ENCODE measurements around the gene TAL2.

DNA sequence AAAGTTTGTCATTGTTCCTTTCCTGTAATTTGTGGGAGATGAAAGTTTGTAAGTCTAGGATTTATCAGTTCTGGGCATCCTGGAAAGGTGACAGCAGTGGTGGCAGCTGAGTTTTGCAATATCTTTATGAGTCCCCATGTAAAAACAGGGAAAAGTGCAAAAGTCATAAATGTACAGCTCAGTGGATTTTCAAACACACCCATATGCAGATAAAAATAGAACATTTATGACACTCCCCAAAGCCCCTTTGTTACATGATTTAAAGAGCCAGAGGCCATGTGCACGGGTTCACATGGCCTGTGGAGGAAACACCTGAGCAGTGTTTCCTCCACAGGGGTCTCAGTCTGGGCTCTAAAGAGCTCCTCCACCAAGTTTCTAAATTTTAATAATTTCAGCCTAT lies 38.4 kb downstream of the TAL2 start:
- TF ChIP-seq, protein P1, sequence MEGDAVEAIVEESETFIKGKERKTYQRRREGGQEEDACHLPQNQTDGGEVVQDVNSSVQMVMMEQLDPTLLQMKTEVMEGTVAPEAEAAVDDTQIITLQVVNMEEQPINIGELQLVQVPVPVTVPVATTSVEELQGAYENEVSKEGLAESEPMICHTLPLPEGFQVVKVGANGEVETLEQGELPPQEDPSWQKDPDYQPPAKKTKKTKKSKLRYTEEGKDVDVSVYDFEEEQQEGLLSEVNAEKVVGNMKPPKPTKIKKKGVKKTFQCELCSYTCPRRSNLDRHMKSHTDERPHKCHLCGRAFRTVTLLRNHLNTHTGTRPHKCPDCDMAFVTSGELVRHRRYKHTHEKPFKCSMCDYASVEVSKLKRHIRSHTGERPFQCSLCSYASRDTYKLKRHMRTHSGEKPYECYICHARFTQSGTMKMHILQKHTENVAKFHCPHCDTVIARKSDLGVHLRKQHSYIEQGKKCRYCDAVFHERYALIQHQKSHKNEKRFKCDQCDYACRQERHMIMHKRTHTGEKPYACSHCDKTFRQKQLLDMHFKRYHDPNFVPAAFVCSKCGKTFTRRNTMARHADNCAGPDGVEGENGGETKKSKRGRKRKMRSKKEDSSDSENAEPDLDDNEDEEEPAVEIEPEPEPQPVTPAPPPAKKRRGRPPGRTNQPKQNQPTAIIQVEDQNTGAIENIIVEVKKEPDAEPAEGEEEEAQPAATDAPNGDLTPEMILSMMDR (IDR thresholded peaks at IDR 0.05), result no peak
- no peak for TF ChIP-seq TCF7L2 (IDR thresholded peaks at IDR 0.05; ENCODE audit: low read depth, low read length)

Measured in Panc1 (cell line).